H9 (cell line): Measurements from ENCODE around the gene AGBL4. TPM values are rescaled to one million over a fixed set of nuclear protein-coding genes. Genes with fewer than 3 reads are reported as not detected.

Source experiments
- DNase-seq: peaks from one replicate; pipeline ENCODE4 v3.0.0-alpha.2; 2017
- H2AFZ ChIP-seq: one replicate; pipeline ENCODE4 v1.6.1; 2013; ENCODE audit warnings: mild to moderate bottlenecking, low read length, control low read depth, moderate library complexity
- H2AK5ac ChIP-seq: 2 replicates; pipeline ENCODE4 v1.6.1; 2013; ENCODE audit warnings: low read length, control low read depth, mixed read lengths; ENCODE audit not compliant: insufficient read length
- H2BK120ac ChIP-seq: one replicate; pipeline ENCODE4 v1.6.1; 2013; ENCODE audit warnings: low read depth, mild to moderate bottlenecking, low read length, control low read depth, inconsistent platforms; ENCODE audit not compliant: poor library complexity, severe bottlenecking
- H2BK12ac ChIP-seq: 2 replicates; pipeline ENCODE4 v1.6.1; 2013; ENCODE audit warnings: low read length, control low read depth, mixed read lengths, low read depth; ENCODE audit not compliant: insufficient read length
- H2BK15ac ChIP-seq: 2 replicates; pipeline ENCODE4 v1.6.1; 2013; ENCODE audit warnings: low read depth, low read length, control low read depth
- H2BK20ac ChIP-seq: one replicate; pipeline ENCODE4 v1.6.1; 2013; ENCODE audit warnings: low read depth, mild to moderate bottlenecking, low read length, control low read depth, inconsistent platforms; ENCODE audit not compliant: poor library complexity, severe bottlenecking
- H2BK5ac ChIP-seq: 2 replicates; pipeline ENCODE4 v1.6.1; 2013; ENCODE audit warnings: low read length, control low read depth, mixed read lengths; ENCODE audit not compliant: insufficient read length
- H3K14ac ChIP-seq: 2 replicates; pipeline ENCODE4 v1.6.1; 2013; ENCODE audit warnings: low read length, control low read depth; ENCODE audit not compliant: insufficient read depth
- H3K18ac ChIP-seq: 2 replicates; pipeline ENCODE4 v1.6.1; 2013; ENCODE audit warnings: low read depth, mild to moderate bottlenecking, mixed read lengths, low read length, control low read depth; ENCODE audit not compliant: insufficient read length
- H3K23ac ChIP-seq: 2 replicates; pipeline ENCODE4 v1.6.1; 2013; ENCODE audit warnings: low read length, control low read depth, mixed read lengths, low read depth; ENCODE audit not compliant: insufficient read length
- H3K23me2 ChIP-seq: 2 replicates; pipeline ENCODE4 v1.6.1; 2013; ENCODE audit warnings: low read depth, mild to moderate bottlenecking, mixed read lengths, low read length, control low read depth; ENCODE audit not compliant: insufficient read length, poor library complexity, severe bottlenecking
- H3K27ac ChIP-seq: 2 replicates; pipeline ENCODE4 v1.5.1; 2013; ENCODE audit warnings: low read length, control low read depth, mixed read lengths, low read depth; ENCODE audit not compliant: insufficient read length
- H3K27me3 ChIP-seq: 2 replicates; pipeline ENCODE4 v1.6.1; 2013; ENCODE audit warnings: low read length, control low read depth, inconsistent platforms; ENCODE audit not compliant: insufficient read depth
- H3K4ac ChIP-seq: 2 replicates; pipeline ENCODE4 v1.6.1; 2013; ENCODE audit warnings: low read depth, mild to moderate bottlenecking, control low read depth, inconsistent platforms, low read length, moderate library complexity
- H3K4me1 ChIP-seq: 2 replicates; pipeline ENCODE4 v1.6.1; 2013; ENCODE audit warnings: low read length, control low read depth, inconsistent platforms; ENCODE audit not compliant: insufficient read depth
- H3K4me2 ChIP-seq: 2 replicates; pipeline ENCODE4 v1.6.1; 2013; ENCODE audit warnings: low read length, control low read depth, mixed read lengths; ENCODE audit not compliant: insufficient read length, insufficient read depth
- H3K56ac ChIP-seq: 2 replicates; pipeline ENCODE4 v1.6.1; 2013; ENCODE audit warnings: low read depth, mild to moderate bottlenecking, mixed read lengths, low read length, control low read depth; ENCODE audit not compliant: insufficient read length
- H3K79me1 ChIP-seq: 2 replicates; pipeline ENCODE4 v1.6.1; 2013; ENCODE audit warnings: low read depth, mild to moderate bottlenecking, moderate library complexity, low read length, control low read depth, inconsistent platforms; ENCODE audit not compliant: insufficient read depth, poor library complexity, severe bottlenecking
- H3K79me2 ChIP-seq: 2 replicates; pipeline ENCODE4 v1.6.1; 2013; ENCODE audit warnings: low read length, control low read depth, inconsistent platforms; ENCODE audit not compliant: insufficient read depth
- H3K9ac ChIP-seq: 2 replicates; pipeline ENCODE4 v1.6.1; 2013; ENCODE audit warnings: low read length, control low read depth, mixed read lengths; ENCODE audit not compliant: insufficient read length; ENCODE audit errors: extremely low read depth
- H3K9me3 ChIP-seq: one replicate; pipeline ENCODE4 v1.6.1; 2013; ENCODE audit warnings: low read depth, low read length, inconsistent platforms; ENCODE audit not compliant: control insufficient read depth
- H3T11ph ChIP-seq: one replicate; pipeline ENCODE4 v1.6.1; 2013; ENCODE audit warnings: mild to moderate bottlenecking, low read length, control low read depth, inconsistent platforms
- H4K20me1 ChIP-seq: one replicate; pipeline ENCODE4 v1.6.1; 2013; ENCODE audit not compliant: control insufficient read depth, insufficient read length, insufficient read depth
- H4K5ac ChIP-seq: 2 replicates; pipeline ENCODE4 v1.6.1; 2013; ENCODE audit warnings: low read depth, mild to moderate bottlenecking, mixed read lengths, low read length, control low read depth; ENCODE audit not compliant: insufficient read length
- H4K8ac ChIP-seq: replicated peaks from 2 replicates; pipeline ENCODE4 v1.6.1; 2013; ENCODE audit warnings: low read length, control low read depth, mixed read lengths, low read depth; ENCODE audit not compliant: insufficient read length
- H4K91ac ChIP-seq: 2 replicates; pipeline ENCODE4 v1.6.1; 2013; ENCODE audit warnings: low read depth, mild to moderate bottlenecking, moderate library complexity, mixed read lengths, low read length, control low read depth; ENCODE audit not compliant: insufficient read length
- H3K27ac Mint-ChIP-seq, 3 experiments: 2 replicates in 2 of 3; 3 replicates in 1 of 3; pipeline ENCODE4 v1.8.0; 2020 to 2021; ENCODE audit warnings: mixed read lengths in 3 of 3, mild to moderate bottlenecking in 1 of 3, moderate library complexity in 1 of 3
- H3K27me3 Mint-ChIP-seq: 2 replicates; pipeline ENCODE4 v1.8.0; 2021; ENCODE audit warnings: low read depth, mild to moderate bottlenecking, moderate library complexity, mixed read lengths
- H3K36me3 Mint-ChIP-seq, 3 experiments: 2 replicates in 2 of 3; 3 replicates in 1 of 3; pipeline ENCODE4 v1.8.0; 2020 to 2021; ENCODE audit warnings: low read depth in 3 of 3, mixed read lengths in 3 of 3; ENCODE audit not compliant: insufficient read depth in 1 of 3
- H3K4me1 Mint-ChIP-seq, 2 experiments: 2 replicates each; pipeline ENCODE4 v1.8.0; 2020; ENCODE audit warnings: mixed read lengths in 2 of 2
- H3K4me3 Mint-ChIP-seq, 2 experiments: 2 replicates in 1 of 2; 3 replicates in 1 of 2; pipeline ENCODE4 v1.8.0; 2020 to 2021; ENCODE audit warnings: mild to moderate bottlenecking in 2 of 2, mixed read lengths in 2 of 2, moderate library complexity in 1 of 2
- H3K9me3 Mint-ChIP-seq, 2 experiments: 2 replicates in 1 of 2; 3 replicates in 1 of 2; pipeline ENCODE4 v1.8.0; 2020; ENCODE audit warnings: mild to moderate bottlenecking in 2 of 2, mixed read lengths in 2 of 2, moderate library complexity in 1 of 2
- CTCF ChIP-seq: fragments of 200-600 bp; sonication (generic); conservative IDR thresholded peaks from 3 replicates; pipeline ENCODE4 v1.8.0; 2021; ENCODE audit warnings: antibody characterized with exemption, mild to moderate bottlenecking
- WGBS: extraction: QIAGEN DNeasy Blood & Tissue Kit; methylation state at CpG from one replicate; pipeline ENCODE4 v1.1.7; 2013; ENCODE audit warnings: missing lambda C conversion rate, low lambda C conversion rate, mixed read lengths; ENCODE audit not compliant: insufficient read length; ENCODE audit errors: extremely low coverage; 5-methylcytosine and 5-hydroxymethylcytosine counted together
- total RNA-seq: library from RNA; stranded (reverse); gene quantifications from 2 replicates; pipeline ENCODE4 v1.2.1, GENCODE V29; 2021

The AGBL4 gene
- total RNA-seq, 1 experiment from 2014 or later, result not detected

- Histone ChIP-seq H3K9ac (no peak overlapping the region), H4K5ac (no peak overlapping the region), H2AK5ac (no peak overlapping the region), H3K23me2 (no peaks in the 10 kb centered on the region), H3K27me3 (no peaks in the 10 kb centered on the region), H3K23ac (no peak overlapping the region), H3K27ac (no peak overlapping the region), H2BK12ac (no peak overlapping the region), H3K56ac (no peak overlapping the region), H3K79me1 (no peaks in the 10 kb centered on the region), H2BK5ac (no peak overlapping the region), H3K4me2 (no peak overlapping the region), H2AFZ (no peak overlapping the region), H3K4me1 (no peaks in the 10 kb centered on the region), H4K20me1 (no peaks in the 10 kb centered on the region), H3K14ac (no peak overlapping the region), H4K91ac (no peak overlapping the region), H4K8ac (no peak overlapping the region), H3K9me3 (no peaks in the 10 kb centered on the region), H3K4ac (no peak overlapping the region), H3T11ph (no peak overlapping the region), H3K18ac (no peak overlapping the region), H2BK20ac (no peak overlapping the region), H2BK15ac (no peak overlapping the region), H2BK120ac (no peak overlapping the region), H3K79me2 (no peaks in the 10 kb centered on the region)
- H3K27ac Mint-ChIP-seq, result no peak overlapping the region
- H3K36me3 Mint-ChIP-seq, result peaks cover 0 to 7% (median 0%) of the 10 kb centered on the region in 3 experiments; a peak in 4 of 7 replicates
- H3K27me3 Mint-ChIP-seq, result peaks cover 5% of the 10 kb centered on the region
- no peak for DNase-seq
- WGBS, result no CpG with 5 or more reads among the region's 2 CpGs
- H3K4me3 Mint-ChIP-seq, result no peak overlapping the region
- peaks cover 19 to 20% of the 10 kb centered on the region in 2 experiments for H3K9me3 Mint-ChIP-seq
- H3K4me1 Mint-ChIP-seq, result no peaks in the 10 kb centered on the region
- no peak for TF ChIP-seq CTCF
Observed at GRCh38 chr1:48859456-48859855, 1164.3 kb downstream of the AGBL4 start.
